OCI-LY1 (cell line): Measurements from ENCODE around the gene ZBTB1.

ENCODE experiments used
- CTCF ChIP-seq: fragments of 200-600 bp; sonication (generic), shearing (Covaris generic); IDR thresholded peaks from 2 replicates; pipeline ENCODE4 v1.5.1; 2017; ENCODE audit warnings: mild to moderate bottlenecking, antibody characterized with exemption, low read length, moderate library complexity, mixed read lengths
- EZH2 ChIP-seq: fragments of 200-600 bp; sonication (generic), shearing (Covaris generic); IDR thresholded peaks from 2 replicates; pipeline ENCODE4 v1.8.0; 2017; ENCODE audit warnings: borderline replicate concordance, mixed run types, mild to moderate bottlenecking, antibody characterized with exemption, low read length, moderate library complexity, mixed read lengths

GRCh38 chr14:64501411-64502171 is 3.0 kb upstream of the ZBTB1 start:
- TF ChIP-seq CTCF (no peak), EZH2 (no peak)
